Mesendoderm (in vitro differentiated cells): ENCODE data around the gene APOC4.

Source experiments
- DNase-seq: peaks from one replicate; pipeline ENCODE4 v3.0.0; 2013
- H2AK5ac ChIP-seq: 2 replicates; pipeline ENCODE4 v1.6.1; 2013; ENCODE audit warnings: low read length, inconsistent platforms
- H2BK120ac ChIP-seq: 2 replicates; pipeline ENCODE4 v1.6.1; 2013; ENCODE audit warnings: low read depth, mild to moderate bottlenecking, low read length, moderate library complexity, mixed read lengths
- H2BK15ac ChIP-seq: replicated peaks from 2 replicates; pipeline ENCODE4 v1.6.1; 2013; ENCODE audit warnings: low read depth, mild to moderate bottlenecking, moderate library complexity
- H2BK5ac ChIP-seq: 2 replicates; pipeline ENCODE4 v1.6.1; 2013; ENCODE audit warnings: low read length, inconsistent platforms
- H3K18ac ChIP-seq: 2 replicates; pipeline ENCODE4 v1.6.1; 2013; ENCODE audit warnings: mild to moderate bottlenecking, low read length, mixed read lengths
- H3K23ac ChIP-seq: one replicate; pipeline ENCODE4 v1.6.1; 2013; ENCODE audit warnings: low read length
- H3K27ac ChIP-seq: 2 replicates; pipeline ENCODE4 v1.5.1; 2013; ENCODE audit warnings: low read depth, mild to moderate bottlenecking, inconsistent platforms, low read length, moderate library complexity
- H3K27me3 ChIP-seq: 2 replicates; pipeline ENCODE4 v1.6.1; 2013; ENCODE audit warnings: low read length, control low read depth, mild to moderate bottlenecking, inconsistent platforms; ENCODE audit not compliant: insufficient read depth, poor library complexity
- H3K36me3 ChIP-seq: 2 replicates; pipeline ENCODE4 v1.6.1; 2013; ENCODE audit warnings: low read length, inconsistent platforms; ENCODE audit not compliant: control insufficient read depth, insufficient read depth
- H3K4ac ChIP-seq: one replicate; pipeline ENCODE4 v1.6.1; 2013; ENCODE audit warnings: low read depth, mild to moderate bottlenecking, low read length, moderate library complexity
- H3K4me1 ChIP-seq: 2 replicates; pipeline ENCODE4 v1.6.1; 2013; ENCODE audit warnings: low read depth, low read length, inconsistent platforms; ENCODE audit not compliant: control insufficient read depth
- H3K4me2 ChIP-seq: 2 replicates; pipeline ENCODE4 v1.6.1; 2013; ENCODE audit warnings: low read length
- H3K4me3 ChIP-seq: 2 replicates; pipeline ENCODE4 v1.5.1; 2013; ENCODE audit warnings: mild to moderate bottlenecking, low read length
- H3K56ac ChIP-seq: one replicate; pipeline ENCODE4 v1.6.1; 2013; ENCODE audit warnings: low read length
- H3K79me1 ChIP-seq: 2 replicates; pipeline ENCODE4 v1.6.1; 2013; ENCODE audit warnings: low read length, inconsistent platforms
- H3K79me2 ChIP-seq: 2 replicates; pipeline ENCODE4 v1.6.1; 2013; ENCODE audit warnings: mild to moderate bottlenecking, low read length; ENCODE audit not compliant: control insufficient read depth, insufficient read depth
- H3K9ac ChIP-seq: 2 replicates; pipeline ENCODE4 v1.6.1; 2013; ENCODE audit warnings: low read length, inconsistent platforms
- H4K5ac ChIP-seq: one replicate; pipeline ENCODE4 v1.6.1; 2013; ENCODE audit warnings: low read length
- H4K8ac ChIP-seq: one replicate; pipeline ENCODE4 v1.6.1; 2013; ENCODE audit warnings: low read depth, mild to moderate bottlenecking, control low read depth, low read length, moderate library complexity
- WGBS: extraction: QIAGEN DNeasy Blood & Tissue Kit; methylation state at CpG from one replicate; pipeline ENCODE4 v1.1.7; 2013; ENCODE audit warnings: low lambda C conversion rate, missing lambda C conversion rate; ENCODE audit not compliant: insufficient coverage; ENCODE audit errors: extremely low coverage; 5-methylcytosine and 5-hydroxymethylcytosine counted together

APOC4 gene

DNA sequence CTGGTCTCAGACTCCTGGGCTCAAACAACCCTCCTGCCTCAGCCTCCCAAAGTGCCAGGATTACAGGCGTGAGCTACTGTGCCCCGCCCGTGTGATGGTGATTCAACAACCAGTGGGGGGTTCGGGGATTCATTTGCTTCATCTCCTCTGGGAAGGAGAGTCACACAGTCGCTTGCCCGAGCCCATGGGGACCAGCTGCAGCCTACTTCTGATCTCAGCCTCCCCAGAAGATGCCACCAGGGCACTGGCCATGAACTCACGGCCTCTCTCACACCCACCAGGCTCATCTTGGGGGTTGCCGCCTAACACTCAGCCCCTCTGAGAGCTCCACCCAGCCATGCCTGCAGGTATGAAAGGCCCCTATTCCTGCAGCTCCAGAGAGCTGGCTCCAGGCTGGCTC lies 44.2 kb upstream of the APOC4 start:
- Histone ChIP-seq H3K23ac (no peak overlapping the region), H3K4me3 (no peak overlapping the region), H3K56ac (no peak overlapping the region), H3K4me1 (no peaks in the 10 kb centered on the region), H3K36me3 (peaks cover 26% of the 10 kb centered on the region), H3K79me2 (peaks cover 15% of the 10 kb centered on the region), H3K79me1 (peaks cover 16% of the 10 kb centered on the region), H4K8ac (no peak overlapping the region), H2BK120ac (no peak overlapping the region), H3K27me3 (no peaks in the 10 kb centered on the region), H4K5ac (no peak overlapping the region), H3K27ac (no peak overlapping the region), H2AK5ac (no peak overlapping the region), H3K18ac (no peak overlapping the region), H3K4ac (no peak overlapping the region), H2BK5ac (no peak overlapping the region), H2BK15ac (no peak overlapping the region), H3K4me2 (no peak overlapping the region), H3K9ac (no peak overlapping the region)
- DNase-seq: no peak
- WGBS: no CpG with 5 or more reads among the region's 8 CpGs

DNA sequence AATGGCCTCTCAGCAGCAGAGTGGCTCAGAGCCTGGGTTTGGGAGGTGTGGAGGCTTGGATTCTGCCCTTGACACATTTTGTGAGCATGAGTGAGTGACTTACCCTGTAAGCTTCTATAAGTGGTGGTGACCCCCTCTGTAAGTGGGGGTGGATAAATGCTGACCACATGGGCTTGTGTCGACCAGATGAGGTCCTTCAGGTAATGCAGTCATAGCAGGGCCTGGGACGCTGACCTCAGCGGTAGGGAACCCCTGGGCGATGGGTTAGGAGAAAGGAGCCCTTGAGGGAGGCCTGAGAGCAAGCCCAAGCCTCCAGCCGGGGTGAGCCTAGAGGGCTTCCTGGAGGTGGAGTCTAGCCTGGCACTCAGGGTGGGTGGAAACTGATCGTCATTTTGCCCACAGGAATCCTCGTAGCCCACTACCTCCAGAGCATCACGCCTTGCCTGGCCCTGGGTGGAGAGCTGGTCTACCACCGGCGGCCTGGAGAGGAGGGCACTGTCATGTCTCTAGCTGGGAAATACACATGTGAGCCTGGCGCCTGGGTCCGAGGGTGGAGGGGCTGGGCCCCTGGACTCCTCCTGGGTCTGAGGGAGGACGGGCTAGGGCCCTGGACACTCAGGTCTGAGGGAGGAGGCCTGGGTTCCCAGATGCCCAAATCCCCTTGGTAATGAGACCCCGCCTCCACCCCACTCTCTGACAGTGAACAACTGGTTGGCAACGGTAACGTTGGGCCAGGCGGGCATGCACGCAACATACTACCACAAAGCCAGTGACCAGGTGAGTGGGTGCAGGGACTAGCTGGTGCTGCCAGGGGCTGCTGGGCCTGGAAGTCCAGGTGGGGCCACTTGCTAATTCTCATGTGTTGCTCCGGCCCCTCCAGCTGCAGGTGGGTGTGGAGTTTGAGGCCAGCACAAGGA lies 41.5 kb upstream of the APOC4 start:
- Histone ChIP-seq H3K4me2 (no peak overlapping the region), H3K4me1 (no peaks in the 10 kb centered on the region), H2AK5ac (no peak overlapping the region), H2BK5ac (no peak overlapping the region), H4K5ac (no peak overlapping the region), H3K36me3 (peaks cover 20% of the 10 kb centered on the region), H4K8ac (no peak overlapping the region), H3K56ac (no peak overlapping the region), H2BK120ac (no peak overlapping the region), H3K4me3 (no peak overlapping the region), H3K79me1 (peaks cover 7% of the 10 kb centered on the region), H3K27me3 (no peaks in the 10 kb centered on the region), H3K18ac (no peak overlapping the region), H2BK15ac (no peak overlapping the region), H3K79me2 (no peaks in the 10 kb centered on the region), H3K27ac (no peak overlapping the region), H3K4ac (no peak overlapping the region), H3K9ac (no peak overlapping the region), H3K23ac (no peak overlapping the region)
- WGBS: no CpG with 5 or more reads among the region's 19 CpGs
- DNase-seq: no peak

GRCh38 chr19:44903216-44903601 lies 38.8 kb upstream of the APOC4 start:
- H3K4ac ChIP-seq: no peak overlapping the region
- no peak overlapping the region for H3K4me3 ChIP-seq
- no peaks in the 10 kb centered on the region for H3K27me3 ChIP-seq
- peaks cover 4% of the 10 kb centered on the region for H3K79me1 ChIP-seq
- DNase-seq: no peak
- H3K9ac ChIP-seq: no peak overlapping the region
- H2BK5ac ChIP-seq: no peak overlapping the region
- no peak overlapping the region for H2BK15ac ChIP-seq
- no peak overlapping the region for H4K8ac ChIP-seq
- H3K18ac ChIP-seq: no peak overlapping the region
- H3K36me3 ChIP-seq: peaks cover 12% of the 10 kb centered on the region
- H3K79me2 ChIP-seq: peaks cover 4% of the 10 kb centered on the region
- no peak overlapping the region for H2BK120ac ChIP-seq
- no peak overlapping the region for H3K56ac ChIP-seq
- WGBS: no CpG with 5 or more reads among the region's 15 CpGs
- H3K4me2 ChIP-seq: no peak overlapping the region
- H4K5ac ChIP-seq: no peak overlapping the region
- H2AK5ac ChIP-seq: no peak overlapping the region
- H3K23ac ChIP-seq: no peak overlapping the region
- H3K4me1 ChIP-seq: no peaks in the 10 kb centered on the region
- H3K27ac ChIP-seq: no peak overlapping the region

- Histone ChIP-seq H3K79me2 (peaks cover 4% of the 10 kb centered on the region), H4K8ac (no peak overlapping the region), H3K79me1 (peaks cover 4% of the 10 kb centered on the region), H3K36me3 (peaks cover 12% of the 10 kb centered on the region), H3K18ac (no peak overlapping the region), H3K27me3 (no peaks in the 10 kb centered on the region), H3K56ac (peak overlapping the region; percentile 37), H3K4me3 (no peak overlapping the region), H3K4me1 (no peaks in the 10 kb centered on the region), H3K4ac (no peak overlapping the region), H3K27ac (peak overlapping the region; percentile 27), H3K23ac (no peak overlapping the region), H4K5ac (no peak overlapping the region), H2BK5ac (no peak overlapping the region), H2BK15ac (no peak overlapping the region), H2AK5ac (no peak overlapping the region), H2BK120ac (no peak overlapping the region), H3K9ac (peak overlapping the region; percentile 40), H3K4me2 (no peak overlapping the region)
- peak; percentile 74 for DNase-seq
- WGBS: no CpG with 5 or more reads among the region's 24 CpGs
Observed at GRCh38 chr19:44903602-44904425, 38.2 kb upstream of the APOC4 start.

DNA sequence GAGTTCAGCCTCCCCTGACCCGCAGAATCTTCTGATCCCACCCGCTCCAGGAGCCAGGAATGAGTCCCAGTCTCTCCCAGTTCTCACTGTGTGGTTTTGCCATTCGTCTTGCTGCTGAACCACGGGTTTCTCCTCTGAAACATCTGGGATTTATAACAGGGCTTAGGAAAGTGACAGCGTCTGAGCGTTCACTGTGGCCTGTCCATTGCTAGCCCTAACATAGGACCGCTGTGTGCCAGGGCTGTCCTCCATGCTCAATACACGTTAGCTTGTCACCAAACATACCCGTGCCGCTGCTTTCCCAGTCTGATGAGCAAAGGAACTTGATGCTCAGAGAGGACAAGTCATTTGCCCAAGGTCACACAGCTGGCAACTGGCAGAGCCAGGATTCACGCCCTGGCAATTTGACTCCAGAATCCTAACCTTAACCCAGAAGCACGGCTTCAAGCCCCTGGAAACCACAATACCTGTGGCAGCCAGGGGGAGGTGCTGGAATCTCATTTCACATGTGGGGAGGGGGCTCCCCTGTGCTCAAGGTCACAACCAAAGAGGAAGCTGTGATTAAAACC lies 37.5 kb upstream of the APOC4 start:
- H2BK15ac ChIP-seq: no peak overlapping the region
- H3K4me3 ChIP-seq: no peak overlapping the region
- no peak overlapping the region for H2AK5ac ChIP-seq
- H3K79me1 ChIP-seq: peaks cover 4% of the 10 kb centered on the region
- peak; percentile 61 for DNase-seq
- peaks cover 4% of the 10 kb centered on the region for H3K79me2 ChIP-seq
- no peaks in the 10 kb centered on the region for H3K4me1 ChIP-seq
- no peak overlapping the region for H3K23ac ChIP-seq
- no peak overlapping the region for H3K9ac ChIP-seq
- no peak overlapping the region for H4K5ac ChIP-seq
- H3K27ac ChIP-seq: peak overlapping the region; percentile 0
- no peak overlapping the region for H3K4ac ChIP-seq
- H2BK120ac ChIP-seq: no peak overlapping the region
- H3K27me3 ChIP-seq: no peaks in the 10 kb centered on the region
- no peak overlapping the region for H3K4me2 ChIP-seq
- whole genome bisulfite sequencing: no CpG with 5 or more reads among the region's 12 CpGs
- H3K18ac ChIP-seq: no peak overlapping the region
- no peak overlapping the region for H3K56ac ChIP-seq
- no peak overlapping the region for H2BK5ac ChIP-seq
- H3K36me3 ChIP-seq: peaks cover 14% of the 10 kb centered on the region
- H4K8ac ChIP-seq: no peak overlapping the region
